ENCODE measurements around the gene CAMK2G. TPM values are rescaled to one million over a fixed set of nuclear protein-coding genes. Genes with fewer than 3 reads are reported as not detected.
A peak's percentile ranks its signal among the peaks of the same experiment; 100 is the strongest.

CAMK2G gene
- total and polyA plus RNA-seq, 2 experiments from 2014 or later = 30.6 to 34.1 TPM

DNA sequence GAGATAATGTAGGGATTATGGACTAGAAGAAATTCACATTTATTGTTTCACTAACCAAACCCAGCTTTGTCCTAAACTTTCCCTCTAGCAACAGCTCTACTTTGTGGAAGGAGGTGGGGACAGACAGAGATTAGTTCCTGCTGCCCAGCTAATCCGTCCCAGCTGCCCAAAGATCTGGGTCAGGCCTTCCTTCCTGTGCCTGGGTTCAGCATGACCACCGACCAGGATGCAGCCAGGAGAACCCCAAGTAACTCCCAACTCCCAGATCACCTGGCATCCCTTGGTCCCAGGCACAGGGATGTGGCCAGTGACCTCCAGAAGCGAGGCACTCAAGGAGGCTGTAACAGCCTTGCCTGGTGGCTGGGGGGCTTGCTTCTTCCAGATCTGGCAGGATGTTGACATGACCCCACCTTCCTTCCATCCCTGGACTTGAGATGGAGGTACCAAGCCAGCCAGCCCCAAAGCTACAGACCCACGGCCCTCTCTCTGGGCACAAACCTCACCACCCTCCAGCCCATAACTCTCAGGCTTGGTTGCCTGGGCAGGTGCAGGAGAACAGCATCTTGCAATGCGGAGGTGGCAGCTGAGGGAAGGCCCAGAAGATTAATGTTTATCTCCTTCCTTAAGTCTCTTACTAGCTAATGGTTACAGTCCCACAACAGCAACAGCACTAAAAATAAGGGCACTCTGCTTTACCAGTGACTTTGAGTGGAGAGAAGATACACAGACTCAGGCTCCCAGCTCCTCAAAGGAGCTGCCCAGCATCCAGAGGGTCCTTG is 11.1 kb downstream of the CAMK2G start:
- Mint-ChIP-seq H3K36me3 (ENCODE audit: low read depth) (peaks cover 43% of the 10 kb centered on the region), H3K27ac (no peak overlapping the region)
- H3K4me2 ChIP-seq = no peak overlapping the region

More for the DNA sequence above, 11.1 kb downstream of the CAMK2G start:
- Histone ChIP-seq H3K9me2 (ENCODE audit: insufficient read depth) (no peaks in the 10 kb centered on the region), H3K79me2 (replicated peaks; ENCODE audit: insufficient read depth) (peaks cover 49% of the 10 kb centered on the region), H3K4me1 (ENCODE audit: insufficient read depth) (peaks cover 15% of the 10 kb centered on the region; the same call in 1 of the 2 replicates), H4K20me1 (replicated peaks; ENCODE audit: insufficient read depth) (peaks cover 11% of the 10 kb centered on the region), H3F3A (replicated peaks; ENCODE audit: low read depth) (0 out of 2 replicates have a peak, but pooled peaks cover 9% of the 10 kb centered on the region), H3K27ac (ENCODE audit: low read depth) (peak overlapping the region; percentile 55; the same call in 1 of the 2 replicates), H3K4me3 (no peak overlapping the region), H3K27me3 (ENCODE audit: insufficient read depth) (no peaks in the 10 kb centered on the region), H2AFZ (no peak overlapping the region), H3K36me3 (ENCODE audit: insufficient read depth) (no peaks in the 10 kb centered on the region; the same call in 1 of the 2 replicates)
- DNase-seq (ENCODE audit: low spot score) (no peak), ATAC-seq (no peak)
- H3K9me3 Mint-ChIP-seq = no peaks in the 10 kb centered on the region
- no peak overlapping the region for H3K4me3 Mint-ChIP-seq
- no peak for TF ChIP-seq POLR2AphosphoS5 (IDR thresholded peaks at IDR 0.05; ENCODE audit: low read depth)
- no peak for TF ChIP-seq CREB1 (CRISPR knock-in tag; IDR thresholded peaks at IDR 0.05; ENCODE audit: low read depth)
- no peak for TF ChIP-seq EZH2 (IDR thresholded peaks at IDR 0.05; ENCODE audit: low read depth, unreplicated experiment)
- no peak for TF ChIP-seq EZH2phosphoT487 (IDR thresholded peaks at IDR 0.05; ENCODE audit: unreplicated experiment)
- TF ChIP-seq ZNF462 (CRISPR knock-in tag; IDR thresholded peaks at IDR 0.05) = no peak
- TF ChIP-seq JUNB (IDR thresholded peaks at IDR 0.05; ENCODE audit: unreplicated experiment) = no peak
- H3K4me1 Mint-ChIP-seq = peaks cover 20% of the 10 kb centered on the region
- H3K27me3 Mint-ChIP-seq (ENCODE audit: insufficient read depth, low read depth, poor library complexity) = peaks cover 8% of the 10 kb centered on the region

All from GM23338 (cell line).